H9 (cell line): ENCODE results near the gene TTC23. TPM values are rescaled to one million over a fixed set of nuclear protein-coding genes. Genes with fewer than 3 reads are reported as not detected.

Experiments
- DNase-seq: peaks from one replicate; pipeline ENCODE4 v3.0.0-alpha.2; 2017
- H2AFZ ChIP-seq: one replicate; pipeline ENCODE4 v1.6.1; 2013; ENCODE audit warnings: mild to moderate bottlenecking, low read length, control low read depth, moderate library complexity
- H2AK5ac ChIP-seq: 2 replicates; pipeline ENCODE4 v1.6.1; 2013; ENCODE audit warnings: low read length, control low read depth, mixed read lengths; ENCODE audit not compliant: insufficient read length
- H2BK120ac ChIP-seq: one replicate; pipeline ENCODE4 v1.6.1; 2013; ENCODE audit warnings: low read depth, mild to moderate bottlenecking, low read length, control low read depth, inconsistent platforms; ENCODE audit not compliant: poor library complexity, severe bottlenecking
- H2BK12ac ChIP-seq: 2 replicates; pipeline ENCODE4 v1.6.1; 2013; ENCODE audit warnings: low read length, control low read depth, mixed read lengths, low read depth; ENCODE audit not compliant: insufficient read length
- H2BK15ac ChIP-seq: 2 replicates; pipeline ENCODE4 v1.6.1; 2013; ENCODE audit warnings: low read depth, low read length, control low read depth
- H2BK20ac ChIP-seq: one replicate; pipeline ENCODE4 v1.6.1; 2013; ENCODE audit warnings: low read depth, mild to moderate bottlenecking, low read length, control low read depth, inconsistent platforms; ENCODE audit not compliant: poor library complexity, severe bottlenecking
- H2BK5ac ChIP-seq: 2 replicates; pipeline ENCODE4 v1.6.1; 2013; ENCODE audit warnings: low read length, control low read depth, mixed read lengths; ENCODE audit not compliant: insufficient read length
- H3K14ac ChIP-seq: 2 replicates; pipeline ENCODE4 v1.6.1; 2013; ENCODE audit warnings: low read length, control low read depth; ENCODE audit not compliant: insufficient read depth
- H3K18ac ChIP-seq: 2 replicates; pipeline ENCODE4 v1.6.1; 2013; ENCODE audit warnings: low read depth, mild to moderate bottlenecking, mixed read lengths, low read length, control low read depth; ENCODE audit not compliant: insufficient read length
- H3K23ac ChIP-seq: 2 replicates; pipeline ENCODE4 v1.6.1; 2013; ENCODE audit warnings: low read length, control low read depth, mixed read lengths, low read depth; ENCODE audit not compliant: insufficient read length
- H3K23me2 ChIP-seq: 2 replicates; pipeline ENCODE4 v1.6.1; 2013; ENCODE audit warnings: low read depth, mild to moderate bottlenecking, mixed read lengths, low read length, control low read depth; ENCODE audit not compliant: insufficient read length, poor library complexity, severe bottlenecking
- H3K27ac ChIP-seq: 2 replicates; pipeline ENCODE4 v1.5.1; 2013; ENCODE audit warnings: low read length, control low read depth, mixed read lengths, low read depth; ENCODE audit not compliant: insufficient read length
- H3K27me3 ChIP-seq: 2 replicates; pipeline ENCODE4 v1.6.1; 2013; ENCODE audit warnings: low read length, control low read depth, inconsistent platforms; ENCODE audit not compliant: insufficient read depth
- H3K4ac ChIP-seq: 2 replicates; pipeline ENCODE4 v1.6.1; 2013; ENCODE audit warnings: low read depth, mild to moderate bottlenecking, control low read depth, inconsistent platforms, low read length, moderate library complexity
- H3K4me1 ChIP-seq: 2 replicates; pipeline ENCODE4 v1.6.1; 2013; ENCODE audit warnings: low read length, control low read depth, inconsistent platforms; ENCODE audit not compliant: insufficient read depth
- H3K4me2 ChIP-seq: 2 replicates; pipeline ENCODE4 v1.6.1; 2013; ENCODE audit warnings: low read length, control low read depth, mixed read lengths; ENCODE audit not compliant: insufficient read length, insufficient read depth
- H3K56ac ChIP-seq: 2 replicates; pipeline ENCODE4 v1.6.1; 2013; ENCODE audit warnings: low read depth, mild to moderate bottlenecking, mixed read lengths, low read length, control low read depth; ENCODE audit not compliant: insufficient read length
- H3K79me1 ChIP-seq: 2 replicates; pipeline ENCODE4 v1.6.1; 2013; ENCODE audit warnings: low read depth, mild to moderate bottlenecking, moderate library complexity, low read length, control low read depth, inconsistent platforms; ENCODE audit not compliant: insufficient read depth, poor library complexity, severe bottlenecking
- H3K79me2 ChIP-seq: 2 replicates; pipeline ENCODE4 v1.6.1; 2013; ENCODE audit warnings: low read length, control low read depth, inconsistent platforms; ENCODE audit not compliant: insufficient read depth
- H3K9ac ChIP-seq: 2 replicates; pipeline ENCODE4 v1.6.1; 2013; ENCODE audit warnings: low read length, control low read depth, mixed read lengths; ENCODE audit not compliant: insufficient read length; ENCODE audit errors: extremely low read depth
- H3K9me3 ChIP-seq: one replicate; pipeline ENCODE4 v1.6.1; 2013; ENCODE audit warnings: low read depth, low read length, inconsistent platforms; ENCODE audit not compliant: control insufficient read depth
- H3T11ph ChIP-seq: one replicate; pipeline ENCODE4 v1.6.1; 2013; ENCODE audit warnings: mild to moderate bottlenecking, low read length, control low read depth, inconsistent platforms
- H4K20me1 ChIP-seq: one replicate; pipeline ENCODE4 v1.6.1; 2013; ENCODE audit not compliant: control insufficient read depth, insufficient read length, insufficient read depth
- H4K5ac ChIP-seq: 2 replicates; pipeline ENCODE4 v1.6.1; 2013; ENCODE audit warnings: low read depth, mild to moderate bottlenecking, mixed read lengths, low read length, control low read depth; ENCODE audit not compliant: insufficient read length
- H4K8ac ChIP-seq: replicated peaks from 2 replicates; pipeline ENCODE4 v1.6.1; 2013; ENCODE audit warnings: low read length, control low read depth, mixed read lengths, low read depth; ENCODE audit not compliant: insufficient read length
- H4K91ac ChIP-seq: 2 replicates; pipeline ENCODE4 v1.6.1; 2013; ENCODE audit warnings: low read depth, mild to moderate bottlenecking, moderate library complexity, mixed read lengths, low read length, control low read depth; ENCODE audit not compliant: insufficient read length
- H3K27ac Mint-ChIP-seq, 3 experiments: 2 replicates in 2 of 3; 3 replicates in 1 of 3; pipeline ENCODE4 v1.8.0; 2020 to 2021; ENCODE audit warnings: mixed read lengths in 3 of 3, mild to moderate bottlenecking in 1 of 3, moderate library complexity in 1 of 3
- H3K27me3 Mint-ChIP-seq: 2 replicates; pipeline ENCODE4 v1.8.0; 2021; ENCODE audit warnings: low read depth, mild to moderate bottlenecking, moderate library complexity, mixed read lengths
- H3K36me3 Mint-ChIP-seq, 3 experiments: 2 replicates in 2 of 3; 3 replicates in 1 of 3; pipeline ENCODE4 v1.8.0; 2020 to 2021; ENCODE audit warnings: low read depth in 3 of 3, mixed read lengths in 3 of 3; ENCODE audit not compliant: insufficient read depth in 1 of 3
- H3K4me1 Mint-ChIP-seq, 2 experiments: 2 replicates each; pipeline ENCODE4 v1.8.0; 2020; ENCODE audit warnings: mixed read lengths in 2 of 2
- H3K4me3 Mint-ChIP-seq, 2 experiments: 2 replicates in 1 of 2; 3 replicates in 1 of 2; pipeline ENCODE4 v1.8.0; 2020 to 2021; ENCODE audit warnings: mild to moderate bottlenecking in 2 of 2, mixed read lengths in 2 of 2, moderate library complexity in 1 of 2
- H3K9me3 Mint-ChIP-seq, 2 experiments: 2 replicates in 1 of 2; 3 replicates in 1 of 2; pipeline ENCODE4 v1.8.0; 2020; ENCODE audit warnings: mild to moderate bottlenecking in 2 of 2, mixed read lengths in 2 of 2, moderate library complexity in 1 of 2
- WGBS: extraction: QIAGEN DNeasy Blood & Tissue Kit; methylation state at CpG from one replicate; pipeline ENCODE4 v1.1.7; 2013; ENCODE audit warnings: missing lambda C conversion rate, low lambda C conversion rate, mixed read lengths; ENCODE audit not compliant: insufficient read length; ENCODE audit errors: extremely low coverage; 5-methylcytosine and 5-hydroxymethylcytosine counted together
- total RNA-seq: library from RNA; stranded (reverse); gene quantifications from 2 replicates; pipeline ENCODE4 v1.2.1, GENCODE V29; 2021
- TF ChIP-seq, protein P1 (sequence below): fragments of 200-600 bp; sonication (generic); conservative IDR thresholded peaks from 3 replicates; pipeline ENCODE4 v1.8.0; 2021; ENCODE audit warnings: antibody characterized with exemption, mild to moderate bottlenecking

Gene TTC23
- total RNA-seq, 1 experiment from 2014 or later, result 14.3 TPM

DNA sequence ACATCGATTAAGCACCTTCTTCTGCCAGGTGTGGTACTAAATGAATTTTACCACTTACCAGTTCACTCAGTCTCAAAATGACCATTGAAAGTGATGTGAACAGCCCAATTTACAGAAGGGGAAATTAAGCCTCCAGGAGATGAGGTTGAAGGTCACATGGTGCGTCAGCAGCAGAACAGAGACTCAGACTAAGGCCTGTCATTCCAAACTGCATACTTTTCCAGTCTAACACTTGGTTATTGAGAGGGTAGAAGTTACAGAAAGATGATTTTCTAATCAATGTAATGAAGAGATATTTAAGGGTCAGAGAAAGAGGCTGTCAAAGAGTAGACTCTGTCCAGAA, 68.4 kb downstream of the TTC23 start:
- DNase-seq, result no peak
- Histone ChIP-seq H3K23ac (no peak overlapping the region), H3K9me3 (no peaks in the 10 kb centered on the region), H3K23me2 (no peaks in the 10 kb centered on the region), H2BK12ac (no peak overlapping the region), H3K4me2 (no peak overlapping the region), H2AFZ (no peak overlapping the region), H3K4me1 (peaks cover 4% of the 10 kb centered on the region; the same call in 1 of the 2 replicates), H4K91ac (no peak overlapping the region), H3K4ac (no peak overlapping the region), H3K27me3 (no peaks in the 10 kb centered on the region), H3K79me1 (no peaks in the 10 kb centered on the region), H2BK5ac (no peak overlapping the region), H3K18ac (no peak overlapping the region), H3K79me2 (no peaks in the 10 kb centered on the region), H3T11ph (no peak overlapping the region), H2BK15ac (no peak overlapping the region), H3K56ac (no peak overlapping the region), H4K8ac (no peak overlapping the region), H3K14ac (no peak overlapping the region), H3K9ac (no peak overlapping the region), H3K27ac (no peak overlapping the region), H4K20me1 (no peaks in the 10 kb centered on the region), H4K5ac (no peak overlapping the region), H2BK20ac (no peak overlapping the region), H2AK5ac (no peak overlapping the region), H2BK120ac (no peak overlapping the region)
- TF ChIP-seq, protein P1, sequence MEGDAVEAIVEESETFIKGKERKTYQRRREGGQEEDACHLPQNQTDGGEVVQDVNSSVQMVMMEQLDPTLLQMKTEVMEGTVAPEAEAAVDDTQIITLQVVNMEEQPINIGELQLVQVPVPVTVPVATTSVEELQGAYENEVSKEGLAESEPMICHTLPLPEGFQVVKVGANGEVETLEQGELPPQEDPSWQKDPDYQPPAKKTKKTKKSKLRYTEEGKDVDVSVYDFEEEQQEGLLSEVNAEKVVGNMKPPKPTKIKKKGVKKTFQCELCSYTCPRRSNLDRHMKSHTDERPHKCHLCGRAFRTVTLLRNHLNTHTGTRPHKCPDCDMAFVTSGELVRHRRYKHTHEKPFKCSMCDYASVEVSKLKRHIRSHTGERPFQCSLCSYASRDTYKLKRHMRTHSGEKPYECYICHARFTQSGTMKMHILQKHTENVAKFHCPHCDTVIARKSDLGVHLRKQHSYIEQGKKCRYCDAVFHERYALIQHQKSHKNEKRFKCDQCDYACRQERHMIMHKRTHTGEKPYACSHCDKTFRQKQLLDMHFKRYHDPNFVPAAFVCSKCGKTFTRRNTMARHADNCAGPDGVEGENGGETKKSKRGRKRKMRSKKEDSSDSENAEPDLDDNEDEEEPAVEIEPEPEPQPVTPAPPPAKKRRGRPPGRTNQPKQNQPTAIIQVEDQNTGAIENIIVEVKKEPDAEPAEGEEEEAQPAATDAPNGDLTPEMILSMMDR, result no peak
- H3K4me3 Mint-ChIP-seq, result no peak overlapping the region
- peaks cover 8 to 19% (median 17%) of the 10 kb centered on the region in 3 experiments; a peak in 6 of 7 replicates for H3K36me3 Mint-ChIP-seq
- WGBS, result no CpG with 5 or more reads among the region's 2 CpGs
- no peaks in the 10 kb centered on the region for H3K27me3 Mint-ChIP-seq
- no peaks in the 10 kb centered on the region for H3K9me3 Mint-ChIP-seq
- H3K27ac Mint-ChIP-seq, result no peak overlapping the region
- H3K4me1 Mint-ChIP-seq, result peaks cover 14 to 20% of the 10 kb centered on the region in 2 experiments
